ENCODE data around the gene CHSY1. TPM values are rescaled to one million over a fixed set of nuclear protein-coding genes. Genes with fewer than 3 reads are reported as not detected.

CHSY1 gene
- polyA plus RNA-seq, 3 donors = 2.7 to 19.0 (median 3.0) TPM

- no peak overlapping the region for H2AFZ ChIP-seq (ENCODE audit: insufficient read depth, low read depth, low read length, poor library complexity, severe bottlenecking)
- no peak for DNase-seq
- peaks cover 100% of the 10 kb centered on the region for H3K79me2 ChIP-seq (ENCODE audit: insufficient read depth, low read length)
- H3K27me3 ChIP-seq (ENCODE audit: control insufficient read depth in 2 of 2, insufficient read depth in 2 of 2, low read length in 2 of 2) = no peaks in the 10 kb centered on the region
- H3K27me3 Mint-ChIP-seq (ENCODE audit: low read depth in 3 of 3) = peaks cover 0 to 4% (median 1%) of the 10 kb centered on the region in 3 donors
- H3K4me3 Mint-ChIP-seq = no peak overlapping the region
- no CpG with 5 or more reads among the region's 6 CpGs for WGBS (ENCODE audit: insufficient coverage)
- intact Hi-C loops (cut with micrococcal nuclease) = loop anchor here in 1 of 2 donors (5.0 kb wide), 1 partner anchor 35 kb away; the partner anchor contains the start of gene CHSY1
- no peak for TF ChIP-seq CTCF (IDR thresholded peaks at IDR 0.05)
- no peaks in the 10 kb centered on the region for H3K9me3 Mint-ChIP-seq
- H3K4me1 Mint-ChIP-seq = peaks cover 49% of the 10 kb centered on the region
- peaks cover 13 to 18% of the 10 kb centered on the region in 2 donors for H3K4me1 ChIP-seq (ENCODE audit: control insufficient read depth in 1 of 2, insufficient read depth in 2 of 2, low read length in 2 of 2)
- no peak overlapping the region for H3K4me2 ChIP-seq (replicated peaks; ENCODE audit: extremely low read depth, low read length, poor library complexity, severe bottlenecking)
- H3K4me3 ChIP-seq (replicated peaks in 1 of 3; ENCODE audit: low read depth in 2 of 3, low read length in 3 of 3) = no peak overlapping the region
- H3K27ac ChIP-seq (ENCODE audit: low read depth in 1 of 2, low read length in 2 of 2) = peak overlapping the region in 1 of 2 donors; percentile 14
- H3K27ac Mint-ChIP-seq = peak overlapping the region in 3 of 7 donors; percentile 9 to 21 (median 20)
- peaks cover 41 to 56% of the 10 kb centered on the region in 2 donors for H3K36me3 Mint-ChIP-seq
- H3K9me3 ChIP-seq (replicated peaks in 1 of 2; ENCODE audit: control insufficient read depth in 1 of 2, insufficient read depth in 1 of 2, low read length in 2 of 2) = no peaks in the 10 kb centered on the region
- H3K36me3 ChIP-seq (replicated peaks in 1 of 2; ENCODE audit: control insufficient read depth in 1 of 2, insufficient read depth in 2 of 2, low read length in 2 of 2) = peaks cover 3 to 43% of the 10 kb centered on the region in 2 donors
- H4K20me1 ChIP-seq (ENCODE audit: insufficient read depth, low read length) = peaks cover 78% of the 10 kb centered on the region
- no peak overlapping the region for H3K9ac ChIP-seq (ENCODE audit: insufficient read depth, low read length, poor library complexity, severe bottlenecking)
Observed at GRCh38 chr15:101217446-101217845, 34.4 kb downstream of the CHSY1 start.

GRCh38 chr15:101216100-101216499 is 35.7 kb downstream of the CHSY1 start:
- no peak overlapping the region for H3K4me3 ChIP-seq (replicated peaks in 1 of 3; ENCODE audit: low read depth in 2 of 3, low read length in 3 of 3)
- no peak for DNase-seq
- peaks cover 16 to 29% of the 10 kb centered on the region in 2 donors for H3K4me1 ChIP-seq (ENCODE audit: control insufficient read depth in 1 of 2, insufficient read depth in 2 of 2, low read length in 2 of 2)
- Mint-ChIP-seq H3K27ac (no peak overlapping the region), H3K27me3 (ENCODE audit: low read depth in 3 of 3) (peaks cover 0 to 3% (median 1%) of the 10 kb centered on the region in 3 donors), H3K4me3 (no peak overlapping the region), H3K9me3 (no peaks in the 10 kb centered on the region), H3K36me3 (peaks cover 44 to 56% of the 10 kb centered on the region in 2 donors), H3K4me1 (peaks cover 56% of the 10 kb centered on the region)
- TF ChIP-seq CTCF (IDR thresholded peaks at IDR 0.05) = no peak
- peaks cover 3 to 40% of the 10 kb centered on the region in 2 donors for H3K36me3 ChIP-seq (replicated peaks in 1 of 2; ENCODE audit: control insufficient read depth in 1 of 2, insufficient read depth in 2 of 2, low read length in 2 of 2)
- no peaks in the 10 kb centered on the region for H3K9me3 ChIP-seq (replicated peaks in 1 of 2; ENCODE audit: control insufficient read depth in 1 of 2, insufficient read depth in 1 of 2, low read length in 2 of 2)
- H3K79me2 ChIP-seq (ENCODE audit: insufficient read depth, low read length) = peaks cover 100% of the 10 kb centered on the region
- peak overlapping the region in 1 of 2 donors; percentile 27 for H3K27ac ChIP-seq (ENCODE audit: low read depth in 1 of 2, low read length in 2 of 2)
- H3K27me3 ChIP-seq (ENCODE audit: control insufficient read depth in 2 of 2, insufficient read depth in 2 of 2, low read length in 2 of 2) = no peaks in the 10 kb centered on the region
- H2AFZ ChIP-seq (ENCODE audit: insufficient read depth, low read depth, low read length, poor library complexity, severe bottlenecking) = no peak overlapping the region
- no peak overlapping the region for H3K4me2 ChIP-seq (replicated peaks; ENCODE audit: extremely low read depth, low read length, poor library complexity, severe bottlenecking)
- intact Hi-C loops (cut with micrococcal nuclease) = loop anchor here in 1 of 2 donors (5.0 kb wide), 1 partner anchor 36 kb away; the partner anchor contains the start of gene CHSY1
- no peak overlapping the region for H3K9ac ChIP-seq (ENCODE audit: insufficient read depth, low read length, poor library complexity, severe bottlenecking)
- peaks cover 65% of the 10 kb centered on the region for H4K20me1 ChIP-seq (ENCODE audit: insufficient read depth, low read length)
- WGBS (ENCODE audit: insufficient coverage) = no CpG with 5 or more reads among the region's 3 CpGs

Data from CD14-positive monocyte (primary cell).